UCSD-AML1 (cell line): ENCODE data around the gene FRMD5.

ENCODE experiments used
- DNase-seq: peaks from one replicate; lab custom pipeline; 2025; ENCODE audit not compliant: unreplicated experiment; lab: John Stamatoyannopoulos, UW

The FRMD5 gene

DNA sequence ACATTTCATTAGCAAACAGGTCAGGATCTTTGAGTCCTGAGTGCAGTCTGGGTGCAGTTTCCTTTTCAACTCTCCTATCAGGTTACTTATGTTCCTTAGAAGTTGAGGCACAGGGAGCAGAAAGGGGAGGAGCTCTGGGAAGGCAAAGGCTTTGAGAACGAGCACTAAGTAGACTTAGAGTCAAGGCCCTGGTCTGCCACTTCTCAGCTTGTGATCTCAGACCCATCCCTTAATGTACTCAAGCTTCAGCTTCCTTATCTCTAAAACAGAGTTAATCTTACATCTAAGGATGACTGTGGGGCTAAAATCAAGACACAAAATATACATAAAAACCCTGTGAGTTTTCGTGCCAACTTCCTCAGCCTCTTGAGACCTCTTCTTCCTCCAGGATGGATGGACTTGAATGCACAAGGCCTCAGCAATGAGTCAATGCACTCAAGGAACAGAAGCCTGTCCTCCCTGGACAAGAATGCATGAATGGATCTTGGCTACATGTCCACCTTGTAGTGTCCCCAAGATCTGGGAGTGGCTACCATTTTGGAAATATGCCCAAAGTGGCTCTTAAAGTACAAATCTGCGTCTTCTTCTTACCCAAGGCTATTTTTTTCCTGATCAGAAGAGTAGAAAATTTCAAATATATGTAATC, 263.2 kb downstream of the FRMD5 start:
- no peak for DNase-seq

DNA sequence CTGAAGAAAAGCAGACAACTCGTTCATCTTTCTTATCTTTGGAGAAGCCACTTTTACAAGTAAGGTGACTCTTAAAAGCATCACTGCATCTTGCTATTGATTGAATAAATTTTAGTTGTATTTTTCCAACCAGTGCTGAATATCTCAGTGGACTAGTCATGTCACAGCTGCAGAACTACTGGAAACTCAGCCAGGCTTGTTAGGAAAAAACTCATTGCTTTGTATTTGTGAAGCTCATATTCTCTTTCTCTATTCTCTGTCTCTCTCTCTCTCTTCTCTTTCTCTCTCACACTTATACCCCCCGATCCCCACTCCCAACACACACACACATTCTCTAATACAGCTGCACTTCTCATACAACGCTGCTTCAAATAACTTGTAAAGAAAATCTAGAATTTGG, 264.0 kb downstream of the FRMD5 start:
- no peak for DNase-seq

GRCh38 chr15:43930556-43930955, 264.5 kb downstream of the FRMD5 start:
- DNase-seq: no peak

GRCh38 chr15:43930079-43930478, 265.0 kb downstream of the FRMD5 start:
- DNase-seq: no peak

DNA sequence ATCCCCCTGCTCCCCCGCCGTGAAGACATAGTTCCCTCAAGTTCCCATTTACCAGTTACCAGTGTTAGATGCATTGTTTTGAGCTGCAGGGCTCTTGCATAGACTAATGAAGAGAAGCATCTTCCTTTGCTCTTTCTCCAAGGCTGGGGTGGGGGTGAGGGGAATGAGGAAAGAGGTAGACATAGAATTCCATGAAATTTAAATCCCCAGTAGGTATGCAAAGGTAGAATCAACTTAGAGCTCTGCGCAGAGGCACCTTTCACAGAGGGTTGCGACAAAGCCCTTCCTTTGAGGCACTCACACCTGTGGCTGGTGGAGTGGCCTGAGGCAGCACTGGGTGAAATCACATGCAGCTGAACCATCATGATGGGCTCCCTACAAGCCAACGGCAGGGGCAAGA, 266.9 kb downstream of the FRMD5 start:
- no peak for DNase-seq

DNA sequence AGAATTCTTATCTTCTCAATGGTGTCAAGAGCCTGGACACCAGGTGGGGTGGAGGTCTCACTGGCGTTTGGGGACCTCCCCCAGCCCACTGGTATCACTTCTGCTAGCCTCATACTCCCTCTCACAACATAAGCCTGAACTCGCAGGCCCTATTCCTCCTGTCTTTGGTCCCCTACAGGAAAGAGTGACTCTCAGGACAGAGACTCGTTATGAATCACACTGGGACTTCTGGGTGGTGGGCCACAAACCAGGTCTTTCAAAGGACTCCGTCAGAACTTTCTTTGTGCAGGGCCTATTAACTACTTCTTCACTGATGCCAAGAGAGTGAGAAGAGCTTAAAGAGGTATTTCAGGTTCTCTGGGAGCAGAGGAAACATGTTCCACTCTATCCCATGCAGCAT, 267.9 kb downstream of the FRMD5 start:
- DNase-seq: no peak

DNA sequence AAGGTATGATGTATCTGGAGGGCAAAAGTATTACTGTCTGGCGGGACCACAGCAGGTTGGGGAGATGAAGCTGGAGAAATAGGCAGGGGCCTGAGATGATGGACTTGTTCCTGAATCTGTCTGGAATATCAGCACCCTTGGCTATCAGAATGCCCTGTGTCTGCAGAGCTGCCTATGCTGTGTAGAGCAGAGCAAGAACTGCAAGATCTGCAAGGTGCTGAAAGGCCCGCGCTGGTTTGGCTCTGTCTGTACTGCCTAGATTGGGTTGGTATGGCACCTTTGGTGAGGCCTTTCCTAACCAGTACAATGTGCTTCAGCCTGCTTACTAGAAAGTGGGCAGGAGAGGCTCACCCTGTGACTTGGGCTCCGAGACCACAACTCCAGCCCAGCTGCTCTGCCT, 271.5 kb downstream of the FRMD5 start:
- DNase-seq: no peak

- DNase-seq: no peak
Measured at GRCh38 chr15:43922021-43922420, 273.1 kb downstream of the FRMD5 start.

DNA sequence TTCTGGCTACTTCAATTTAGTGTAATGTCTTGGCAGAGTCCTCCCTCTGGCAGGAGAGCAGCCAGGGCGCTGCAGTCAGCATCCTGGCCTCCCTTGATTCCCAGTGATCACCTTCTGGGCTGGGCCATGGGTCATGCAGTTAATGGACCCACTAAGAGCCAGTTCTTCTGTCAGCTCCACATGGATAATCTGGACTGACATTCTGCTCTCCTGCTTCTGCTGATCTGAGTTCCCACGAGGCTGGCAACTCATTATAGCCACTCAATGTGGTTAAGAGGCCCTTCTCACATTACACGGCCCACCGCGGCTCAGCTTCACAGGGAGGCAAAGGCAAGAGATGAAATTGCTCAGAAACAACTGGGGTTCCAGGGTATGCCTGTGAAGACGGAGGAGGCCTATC, 274.3 kb downstream of the FRMD5 start:
- no peak for DNase-seq

GRCh38 chr15:43920254-43920600, 274.8 kb downstream of the FRMD5 start:
- DNase-seq: no peak

GRCh38 chr15:43919540-43920253, 275.4 kb downstream of the FRMD5 start:
- no peak for DNase-seq

DNA sequence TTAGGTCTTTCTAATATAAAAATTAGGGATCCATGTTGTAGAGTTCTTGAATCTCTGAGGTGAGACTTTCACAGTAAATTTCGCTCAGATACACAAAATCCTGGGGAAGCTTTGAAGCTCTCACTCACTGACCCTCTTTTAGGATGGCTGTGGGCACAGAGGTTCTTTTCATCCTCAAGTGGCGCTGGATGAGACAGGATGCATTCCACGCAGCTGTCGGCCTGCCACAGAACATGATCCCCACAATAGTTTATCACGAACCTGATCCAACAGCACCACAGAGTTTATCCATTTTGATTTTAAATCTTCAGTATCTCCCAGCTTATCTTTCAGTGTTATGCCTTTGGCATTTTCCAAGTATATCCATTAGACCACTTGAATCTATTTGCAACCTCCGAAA, 276.4 kb downstream of the FRMD5 start:
- no peak for DNase-seq

DNA sequence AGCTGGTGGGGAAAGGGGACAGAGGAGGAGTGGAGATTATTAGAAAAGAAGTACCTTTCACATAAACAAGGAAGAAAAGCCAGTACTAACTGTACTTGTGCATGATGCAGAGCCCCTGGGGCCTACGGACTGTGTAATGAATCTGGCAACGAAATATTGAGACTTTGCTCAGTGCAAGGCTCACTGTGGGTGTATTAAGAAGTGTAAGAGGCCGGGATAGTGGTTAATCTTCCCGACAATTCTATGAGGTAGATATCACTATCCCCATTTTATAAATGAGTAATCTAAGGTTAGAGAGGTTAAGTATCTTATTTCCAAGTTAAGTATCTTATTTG, 278.8 kb downstream of the FRMD5 start:
- DNase-seq: no peak

DNA sequence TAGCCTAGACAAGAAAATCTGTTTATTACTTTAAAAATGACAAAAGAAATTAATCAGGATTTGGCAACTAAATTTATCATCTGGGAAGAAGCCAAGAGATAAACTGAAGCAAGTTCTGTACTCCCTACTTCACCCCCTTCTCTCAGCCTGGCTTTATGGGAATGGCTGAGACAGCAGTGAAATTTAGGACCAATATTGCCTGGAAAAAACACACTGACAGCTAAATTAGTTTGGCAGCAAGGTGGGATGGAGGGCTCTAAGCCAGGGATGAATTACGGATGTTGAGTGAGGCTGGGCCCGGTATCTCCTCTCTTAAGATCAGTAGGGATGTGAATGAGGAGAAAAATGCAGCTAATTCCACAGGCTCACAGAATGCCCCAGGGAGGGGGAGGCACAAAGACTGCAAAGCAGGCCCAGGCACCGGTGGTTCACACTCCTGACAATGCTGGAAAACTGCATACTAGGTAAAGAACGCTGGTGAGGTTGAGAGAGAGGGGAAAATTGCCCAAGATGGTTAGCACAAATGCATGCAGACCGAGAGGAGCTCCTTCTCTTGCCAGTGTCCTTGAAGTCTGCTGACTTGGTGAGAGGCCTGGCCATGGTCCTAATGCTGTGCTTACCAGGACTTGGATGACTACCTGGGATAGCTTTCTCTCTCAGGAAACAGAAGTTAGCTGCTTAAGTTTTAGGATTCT, 279.3 kb downstream of the FRMD5 start:
- DNase-seq: no peak

- DNase-seq: no peak
Measured at GRCh38 chr15:43913941-43914340, 281.1 kb downstream of the FRMD5 start.

DNA sequence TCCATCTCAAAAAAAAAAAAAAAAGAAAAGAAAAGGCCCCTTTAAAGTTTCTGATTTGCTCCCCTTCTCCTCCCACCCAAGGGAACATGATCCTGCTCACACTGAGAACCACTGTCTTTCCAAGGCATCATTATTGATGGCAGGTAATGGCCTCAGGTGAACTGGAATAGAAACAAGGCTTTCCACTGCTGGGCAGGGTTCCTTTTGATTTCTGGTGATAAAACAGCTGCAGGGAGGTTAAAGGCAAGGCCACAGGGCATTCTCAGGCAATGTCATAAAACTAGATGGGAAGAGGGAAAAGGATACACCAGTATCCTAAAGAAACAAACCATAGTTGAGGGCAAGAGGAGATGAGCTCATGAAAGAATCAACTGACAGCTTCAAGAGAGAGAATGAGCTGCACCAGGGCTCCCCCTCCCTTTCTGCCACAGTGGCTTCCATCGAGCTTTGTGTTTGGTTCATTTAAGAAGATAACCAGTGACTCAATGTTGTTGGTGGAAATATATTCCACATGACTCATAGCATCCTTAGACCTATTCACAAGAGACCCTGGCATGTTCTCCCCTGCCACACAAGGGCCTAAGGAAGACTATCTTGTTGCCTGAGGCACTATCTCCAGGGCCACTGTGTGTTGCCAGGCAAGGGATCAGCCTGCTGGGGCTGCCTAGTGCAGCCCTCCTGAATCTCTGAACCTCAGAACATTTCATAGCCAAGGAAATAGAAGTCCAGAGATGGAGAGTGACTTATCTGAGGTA, 281.9 kb downstream of the FRMD5 start:
- no peak for DNase-seq

- no peak for DNase-seq
Measured at GRCh38 chr15:43912208-43912607, 282.9 kb downstream of the FRMD5 start.

- DNase-seq: no peak
Measured at GRCh38 chr15:43911235-43911781, 283.8 kb downstream of the FRMD5 start.

DNA sequence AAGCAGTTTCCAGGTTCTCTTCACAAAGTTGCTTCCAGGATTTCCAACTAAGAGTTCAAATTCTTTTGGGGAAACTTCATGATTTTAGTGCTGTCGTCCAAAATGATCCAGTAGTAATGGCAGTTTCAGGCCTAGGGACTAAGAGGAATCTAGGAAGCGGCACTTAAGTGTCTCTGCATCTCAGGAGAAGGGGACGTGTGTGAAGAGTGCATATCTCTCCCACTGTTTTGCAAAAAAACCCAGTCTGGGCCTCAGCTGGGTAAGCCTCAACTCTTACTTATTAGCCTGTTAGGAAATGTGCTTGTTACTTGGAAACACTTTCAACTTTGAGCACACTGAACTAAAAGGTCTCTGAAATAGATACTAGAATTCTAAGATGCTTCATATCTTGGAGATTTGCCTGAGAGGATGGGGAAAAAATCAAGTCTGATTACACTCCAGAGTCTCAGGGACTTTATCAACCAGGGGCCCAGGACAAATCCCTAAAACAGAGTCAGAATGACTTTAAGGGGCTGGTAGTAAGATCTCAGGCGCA, 286.5 kb downstream of the FRMD5 start:
- no peak for DNase-seq

DNA sequence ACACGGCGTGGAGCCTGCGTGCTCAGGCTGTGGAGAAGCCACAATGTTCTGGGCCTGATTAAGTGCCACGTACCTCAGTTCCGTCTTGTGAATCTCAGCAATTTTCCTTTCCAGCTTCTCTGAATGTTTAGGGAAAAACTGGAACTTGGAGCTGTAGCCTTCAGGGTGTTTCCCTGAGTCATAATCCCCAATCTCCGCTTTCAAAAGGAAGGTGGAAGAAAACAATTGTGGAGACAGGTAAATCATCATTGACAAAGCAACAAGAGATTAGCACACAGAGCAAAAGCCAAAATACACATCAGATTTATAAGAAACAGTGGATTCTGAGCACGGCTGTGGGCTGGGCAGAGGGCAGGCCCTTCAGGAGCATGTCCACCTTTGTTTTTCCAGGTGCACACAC, 289.3 kb downstream of the FRMD5 start:
- DNase-seq: no peak

- DNase-seq: peak; percentile 46
Measured at GRCh38 chr15:43903864-43904290, 291.2 kb downstream of the FRMD5 start.
